ENCODE measurements around the gene DENND4C. TPM values are rescaled to one million over a fixed set of nuclear protein-coding genes. Genes with fewer than 3 reads are reported as not detected.
"Not testable (repeated sequence)": the region's sequence is repeated elsewhere in the genome, so short reads cannot be mapped to it uniquely, and the experiment has no call there.

DENND4C gene
- total RNA-seq, 1 donor from 2014 or later: 92.3 TPM

DNA sequence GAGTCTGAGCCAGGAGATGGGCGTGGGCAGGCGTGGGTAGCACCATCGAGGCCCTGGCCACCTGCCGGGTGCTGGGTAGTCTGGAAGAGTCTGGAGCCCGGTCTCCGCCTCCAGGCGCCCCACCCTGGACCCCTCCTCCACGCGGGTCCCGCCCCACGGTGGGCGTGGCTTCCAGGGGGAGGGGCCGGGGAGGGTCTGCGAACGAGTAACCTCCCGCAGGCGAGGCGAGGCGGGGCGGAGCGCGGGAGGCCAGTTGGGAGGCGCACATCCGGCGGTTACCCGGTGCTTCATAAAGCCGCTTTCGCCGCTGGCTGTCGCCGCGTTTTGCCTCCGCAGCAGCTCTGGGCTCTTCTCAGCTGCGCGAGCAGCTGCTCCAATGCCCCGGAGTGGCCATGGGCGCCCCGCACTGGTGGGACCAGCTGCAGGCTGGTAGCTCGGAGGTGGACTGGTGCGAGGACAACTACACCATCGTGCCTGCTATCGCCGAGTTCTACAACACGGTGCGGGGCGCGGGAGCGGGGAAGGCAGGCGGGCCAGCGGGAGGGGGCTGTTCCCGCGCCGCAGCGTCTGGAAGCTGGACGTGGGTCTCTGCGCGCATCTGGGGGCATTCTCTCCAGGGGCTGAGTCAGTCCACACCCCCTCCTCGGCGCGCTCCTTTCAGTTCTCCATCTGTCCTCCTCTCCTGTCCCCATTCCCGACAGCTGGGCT, 178.4 kb downstream of the DENND4C start, which contains the start of gene ACER2:
Gene ACER2 (plus strand): TSS at position 317 of the 708 bp plus-strand sequence. CDS start 76 bp downstream, at position 393.
- Histone ChIP-seq H3K4me1 (peaks cover 21% of the 10 kb centered on the region), H3K9me3 (no peaks in the 10 kb centered on the region), H3K4me3 (peak within 1 kb of the TSS; percentile 82 to 93), H3K36me3 (no peaks in the 10 kb centered on the region), H3K27ac (peak within 1 kb of the TSS; percentile 90), H3K27me3 (no peaks in the 10 kb centered on the region)
- intact Hi-C loops (cut with DNase I): no loop called here
- TF ChIP-seq, protein P1, sequence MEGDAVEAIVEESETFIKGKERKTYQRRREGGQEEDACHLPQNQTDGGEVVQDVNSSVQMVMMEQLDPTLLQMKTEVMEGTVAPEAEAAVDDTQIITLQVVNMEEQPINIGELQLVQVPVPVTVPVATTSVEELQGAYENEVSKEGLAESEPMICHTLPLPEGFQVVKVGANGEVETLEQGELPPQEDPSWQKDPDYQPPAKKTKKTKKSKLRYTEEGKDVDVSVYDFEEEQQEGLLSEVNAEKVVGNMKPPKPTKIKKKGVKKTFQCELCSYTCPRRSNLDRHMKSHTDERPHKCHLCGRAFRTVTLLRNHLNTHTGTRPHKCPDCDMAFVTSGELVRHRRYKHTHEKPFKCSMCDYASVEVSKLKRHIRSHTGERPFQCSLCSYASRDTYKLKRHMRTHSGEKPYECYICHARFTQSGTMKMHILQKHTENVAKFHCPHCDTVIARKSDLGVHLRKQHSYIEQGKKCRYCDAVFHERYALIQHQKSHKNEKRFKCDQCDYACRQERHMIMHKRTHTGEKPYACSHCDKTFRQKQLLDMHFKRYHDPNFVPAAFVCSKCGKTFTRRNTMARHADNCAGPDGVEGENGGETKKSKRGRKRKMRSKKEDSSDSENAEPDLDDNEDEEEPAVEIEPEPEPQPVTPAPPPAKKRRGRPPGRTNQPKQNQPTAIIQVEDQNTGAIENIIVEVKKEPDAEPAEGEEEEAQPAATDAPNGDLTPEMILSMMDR (IDR thresholded peaks at IDR 0.05): no peak
- TF ChIP-seq POLR2AphosphoS5 (IDR thresholded peaks at IDR 0.05; ENCODE audit: insufficient read depth in 1 of 2, low read depth in 1 of 2) (peak; percentile 88 to 97), POLR2A (IDR thresholded peaks at IDR 0.05) (peak in 1 of 2 donors; percentile 84)
- DNase-seq (ENCODE audit: extremely low spot score in 2 of 2): peak; percentile 91 to 97

DNA sequence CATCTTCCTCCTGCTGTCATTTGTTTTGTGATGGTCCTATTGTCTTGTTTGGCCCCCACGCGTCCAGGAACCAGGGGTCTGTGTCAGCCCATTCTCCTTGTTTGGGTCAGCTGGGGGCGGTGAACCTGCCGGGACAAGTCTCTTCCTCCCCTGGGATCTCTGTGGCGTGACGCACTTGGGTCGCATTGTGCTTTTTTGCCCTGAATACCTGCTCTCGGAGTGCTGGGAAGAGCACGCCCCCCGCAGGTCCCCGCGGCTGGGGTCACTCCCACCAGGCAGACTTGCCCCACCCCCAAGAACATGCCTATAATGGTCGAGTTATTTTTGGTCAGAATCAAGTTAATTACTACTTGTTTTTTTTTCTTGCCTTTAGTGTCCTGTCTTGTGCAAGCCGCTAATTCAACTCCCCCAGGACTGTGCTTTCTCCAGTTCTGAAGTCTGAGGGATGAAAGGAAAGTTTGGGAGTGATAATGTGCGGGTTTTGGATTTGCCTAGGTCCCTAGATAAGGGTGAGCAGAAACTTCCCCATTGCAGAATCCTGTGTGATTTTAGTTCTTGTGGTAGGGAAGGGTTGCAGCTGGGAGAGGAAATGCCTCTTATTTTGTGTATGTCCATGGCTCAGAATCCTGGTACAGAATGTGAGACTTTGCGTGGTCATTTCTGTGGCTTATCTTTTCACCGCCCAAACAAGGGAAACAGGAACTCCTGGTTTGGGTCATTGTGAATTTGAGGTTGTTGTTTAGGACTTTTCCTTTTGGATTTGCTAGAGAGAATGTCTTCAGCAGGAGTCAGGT, 179.1 kb downstream of the DENND4C start:
- H3K4me3 ChIP-seq: peak overlapping the region; percentile 82 to 93
- H3K36me3 ChIP-seq: no peaks in the 10 kb centered on the region
- TF ChIP-seq POLR2AphosphoS5 (IDR thresholded peaks at IDR 0.05; ENCODE audit: insufficient read depth in 1 of 2, low read depth in 1 of 2) (no peak), POLR2A (IDR thresholded peaks at IDR 0.05) (no peak)
- TF ChIP-seq, protein P1 (IDR thresholded peaks at IDR 0.05): no peak
- intact Hi-C loops (cut with DNase I): no loop called here
- no peaks in the 10 kb centered on the region for H3K27me3 ChIP-seq
- peaks cover 21% of the 10 kb centered on the region for H3K4me1 ChIP-seq
- peak overlapping the region; percentile 90 for H3K27ac ChIP-seq
- no peak for DNase-seq (ENCODE audit: extremely low spot score in 2 of 2)
- H3K9me3 ChIP-seq: no peaks in the 10 kb centered on the region

DNA sequence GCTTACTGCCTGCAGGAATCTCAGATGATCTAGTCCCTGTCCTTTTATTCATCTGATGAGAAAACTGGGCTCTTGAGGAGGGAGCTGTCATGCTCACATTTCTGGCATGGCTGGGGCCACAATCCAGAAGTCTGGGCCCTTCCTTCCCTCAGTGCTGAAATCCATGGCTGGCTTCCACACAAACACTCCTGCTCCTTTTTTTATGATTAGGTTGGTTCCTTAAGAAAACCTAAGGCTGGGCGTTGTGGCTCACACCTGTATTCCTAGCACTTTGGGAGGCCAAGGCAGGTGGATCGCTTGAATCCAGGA, 179.7 kb downstream of the DENND4C start:
- Histone ChIP-seq H3K27ac (no peak overlapping the region), H3K9me3 (no peaks in the 10 kb centered on the region), H3K4me3 (no peak overlapping the region), H3K4me1 (peaks cover 21% of the 10 kb centered on the region), H3K36me3 (no peaks in the 10 kb centered on the region), H3K27me3 (no peaks in the 10 kb centered on the region)
- TF ChIP-seq, protein P1 (IDR thresholded peaks at IDR 0.05): no peak
- no peak for TF ChIP-seq POLR2AphosphoS5 (IDR thresholded peaks at IDR 0.05; ENCODE audit: insufficient read depth in 1 of 2, low read depth in 1 of 2)
- no peak for TF ChIP-seq POLR2A (IDR thresholded peaks at IDR 0.05)
- intact Hi-C loops (cut with DNase I): no loop called here
- no peak for DNase-seq (ENCODE audit: extremely low spot score in 2 of 2)

DNA sequence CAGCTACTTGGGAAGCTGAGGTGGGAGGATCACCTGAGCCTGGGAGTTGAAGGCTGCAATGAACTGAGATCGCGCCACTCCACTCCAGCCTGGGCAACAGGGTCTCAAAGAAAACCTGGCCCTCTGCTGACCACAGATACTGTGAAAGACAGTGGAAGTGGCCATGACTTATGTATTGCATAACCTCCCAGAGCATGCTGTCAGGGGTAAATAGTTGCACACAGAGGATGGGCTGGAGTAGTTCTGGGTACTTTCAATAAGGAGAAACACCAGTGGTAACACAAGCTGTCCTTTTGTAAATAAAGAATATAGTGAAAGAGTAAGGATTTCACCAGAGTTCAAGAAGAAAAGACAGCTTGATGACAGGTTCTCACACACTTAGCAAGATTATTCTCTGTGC, 180.1 kb downstream of the DENND4C start:
- TF ChIP-seq, protein P1 (IDR thresholded peaks at IDR 0.05): no peak
- TF ChIP-seq POLR2A (IDR thresholded peaks at IDR 0.05) (no peak), POLR2AphosphoS5 (IDR thresholded peaks at IDR 0.05; ENCODE audit: insufficient read depth in 1 of 2, low read depth in 1 of 2) (no peak)
- no peaks in the 10 kb centered on the region for H3K36me3 ChIP-seq
- no peaks in the 10 kb centered on the region for H3K9me3 ChIP-seq
- no peak for DNase-seq (ENCODE audit: extremely low spot score in 2 of 2)
- H3K4me3 ChIP-seq: no peak overlapping the region
- no peak overlapping the region for H3K27ac ChIP-seq
- peaks cover 21% of the 10 kb centered on the region for H3K4me1 ChIP-seq
- intact Hi-C loops (cut with DNase I): no loop called here
- H3K27me3 ChIP-seq: no peaks in the 10 kb centered on the region

DNA sequence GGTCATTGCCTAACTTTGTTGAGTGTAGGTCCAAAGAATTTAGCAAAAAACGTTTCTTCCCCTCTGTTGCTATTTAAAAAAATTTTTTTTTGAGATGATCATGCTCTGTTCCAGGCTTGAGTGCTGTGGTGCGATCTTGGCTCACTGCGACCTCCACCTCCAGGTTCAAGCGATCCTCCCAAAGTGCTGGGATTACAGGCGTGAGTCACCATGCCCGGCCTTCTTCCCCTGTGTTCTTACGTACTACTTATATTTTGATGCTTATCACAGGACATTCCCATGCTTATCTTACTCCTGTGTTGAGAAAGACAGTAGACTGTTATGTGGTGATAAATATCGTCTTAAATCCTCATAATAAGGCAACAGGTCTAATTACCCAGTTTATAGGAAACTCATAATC, 180.8 kb downstream of the DENND4C start:
- no peak overlapping the region for H3K4me3 ChIP-seq
- H3K9me3 ChIP-seq: no peaks in the 10 kb centered on the region
- TF ChIP-seq POLR2A (IDR thresholded peaks at IDR 0.05): no peak
- TF ChIP-seq POLR2AphosphoS5 (IDR thresholded peaks at IDR 0.05; ENCODE audit: insufficient read depth in 1 of 2, low read depth in 1 of 2): no peak
- TF ChIP-seq, protein P1 (IDR thresholded peaks at IDR 0.05): no peak
- H3K27ac ChIP-seq: no peak overlapping the region
- H3K27me3 ChIP-seq: no peaks in the 10 kb centered on the region
- intact Hi-C loops (cut with DNase I): no loop called here
- no peak for DNase-seq (ENCODE audit: extremely low spot score in 2 of 2)
- H3K36me3 ChIP-seq: no peaks in the 10 kb centered on the region
- peaks cover 21% of the 10 kb centered on the region for H3K4me1 ChIP-seq

DNA sequence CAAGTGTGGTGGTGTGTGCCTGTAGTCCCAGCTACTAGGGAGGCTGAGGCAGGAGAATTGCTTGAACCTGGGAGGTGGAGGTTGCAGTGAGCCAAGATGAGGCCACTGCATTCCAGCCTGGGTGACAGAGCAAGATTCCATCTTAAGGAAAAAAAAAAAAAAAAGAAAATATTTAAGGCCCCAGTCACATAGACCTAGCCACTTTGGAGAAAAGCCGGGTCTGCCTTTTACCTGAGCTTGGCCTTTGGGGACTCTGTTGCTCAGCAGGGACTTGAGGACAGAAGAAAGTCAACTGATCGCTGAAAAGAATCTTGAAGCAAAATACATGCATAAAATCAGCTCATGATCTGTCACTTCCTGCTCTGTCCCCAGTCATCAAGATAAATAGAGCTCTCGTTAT, 183.0 kb downstream of the DENND4C start:
- H3K27ac ChIP-seq; H3K9me3 ChIP-seq; H3K4me3 ChIP-seq; H3K27me3 ChIP-seq; H3K36me3 ChIP-seq; DNase-seq (ENCODE audit: extremely low spot score in 2 of 2); intact Hi-C loops (cut with DNase I): not testable (repeated sequence)
- H3K4me1 ChIP-seq: peaks cover 16% of the 10 kb centered on the region

Measured in vagina (tissue), 2 donors.